Calu3 (cell line): ENCODE data around the gene TMEM174. TPM values are rescaled to one million over a fixed set of nuclear protein-coding genes. Genes with fewer than 3 reads are reported as not detected.

Experiments
- BruUV-seq: library from RNA; stranded (reverse); fragments of 400-500 nt; replicated peaks from 2 replicates; lab custom pipeline; 2021; lab: Mats Ljungman, UMichigan
- CTCF ChIA-PET: fragments of 300-600 bp; sonication (Branson Sonifier 250); formaldehyde crosslinking; loops from one replicate; lab custom pipeline; 2022; ENCODE audit warnings: antibody characterized with exemption; lab: Charles Lee
- DNase-seq: peaks from one replicate; pipeline ENCODE4 v3.0.0; 2022
- H3K27ac Mint-ChIP-seq: one replicate; pipeline ENCODE4 v1.8.0; 2022; ENCODE audit warnings: mixed read lengths; ENCODE audit not compliant: unreplicated experiment
- H3K27me3 Mint-ChIP-seq: one replicate; pipeline ENCODE4 v1.8.0; 2022; ENCODE audit warnings: mixed read lengths; ENCODE audit not compliant: unreplicated experiment
- H3K36me3 Mint-ChIP-seq: one replicate; pipeline ENCODE4 v1.8.0; 2022; ENCODE audit warnings: mild to moderate bottlenecking, moderate library complexity, mixed read lengths; ENCODE audit not compliant: insufficient read depth, unreplicated experiment
- H3K4me1 Mint-ChIP-seq: one replicate; pipeline ENCODE4 v1.8.0; 2022; ENCODE audit warnings: mild to moderate bottlenecking, low read depth, mixed read lengths; ENCODE audit not compliant: unreplicated experiment
- H3K4me3 Mint-ChIP-seq: one replicate; pipeline ENCODE4 v1.8.0; 2022; ENCODE audit warnings: mild to moderate bottlenecking, low read depth, moderate library complexity, mixed read lengths; ENCODE audit not compliant: unreplicated experiment
- H3K9me3 Mint-ChIP-seq: one replicate; pipeline ENCODE4 v1.8.0; 2022; ENCODE audit warnings: low read depth, mixed read lengths; ENCODE audit not compliant: unreplicated experiment
- intact Hi-C: fragments of 100-400 bp; cut with micrococcal nuclease; formaldehyde crosslinking; loops from one replicate; pipeline ENCODE4 v1.10.0; 2022; ENCODE audit not compliant: unreplicated experiment
- total RNA-seq: library from RNA; stranded (reverse); gene quantifications from 2 replicates; pipeline ENCODE4 v1.2.3, GENCODE V29; 2022
- TF ChIP-seq, protein P1 (sequence below): fragments of 200-600 bp; IDR thresholded peaks from one replicate; pipeline ENCODE4 v1.8.0; 2022; ENCODE audit warnings: antibody characterized with exemption; ENCODE audit not compliant: unreplicated experiment

The TMEM174 gene
- total RNA-seq, 1 experiment from 2014 or later = not detected

DNA sequence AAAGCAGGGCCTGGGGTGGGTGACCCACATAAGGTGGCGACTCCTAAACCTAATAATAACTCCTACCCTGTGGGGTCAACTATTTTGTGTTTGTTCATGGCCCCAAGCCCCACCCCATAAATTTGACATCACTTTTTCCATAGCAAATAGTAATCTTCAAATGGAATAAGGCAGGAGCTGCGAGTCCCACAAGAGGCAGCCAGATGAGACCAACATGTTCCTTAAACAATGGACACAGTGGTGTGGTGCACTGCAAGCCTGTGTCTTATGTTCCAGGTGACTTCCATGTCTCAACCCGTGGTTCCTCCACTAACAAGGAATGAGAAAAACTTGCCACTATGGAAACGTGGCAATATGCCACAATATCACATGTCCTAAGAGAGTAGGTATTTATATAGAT lies 20.6 kb downstream of the TMEM174 start:
- DNase-seq = no peak
- TF ChIP-seq, protein P1, sequence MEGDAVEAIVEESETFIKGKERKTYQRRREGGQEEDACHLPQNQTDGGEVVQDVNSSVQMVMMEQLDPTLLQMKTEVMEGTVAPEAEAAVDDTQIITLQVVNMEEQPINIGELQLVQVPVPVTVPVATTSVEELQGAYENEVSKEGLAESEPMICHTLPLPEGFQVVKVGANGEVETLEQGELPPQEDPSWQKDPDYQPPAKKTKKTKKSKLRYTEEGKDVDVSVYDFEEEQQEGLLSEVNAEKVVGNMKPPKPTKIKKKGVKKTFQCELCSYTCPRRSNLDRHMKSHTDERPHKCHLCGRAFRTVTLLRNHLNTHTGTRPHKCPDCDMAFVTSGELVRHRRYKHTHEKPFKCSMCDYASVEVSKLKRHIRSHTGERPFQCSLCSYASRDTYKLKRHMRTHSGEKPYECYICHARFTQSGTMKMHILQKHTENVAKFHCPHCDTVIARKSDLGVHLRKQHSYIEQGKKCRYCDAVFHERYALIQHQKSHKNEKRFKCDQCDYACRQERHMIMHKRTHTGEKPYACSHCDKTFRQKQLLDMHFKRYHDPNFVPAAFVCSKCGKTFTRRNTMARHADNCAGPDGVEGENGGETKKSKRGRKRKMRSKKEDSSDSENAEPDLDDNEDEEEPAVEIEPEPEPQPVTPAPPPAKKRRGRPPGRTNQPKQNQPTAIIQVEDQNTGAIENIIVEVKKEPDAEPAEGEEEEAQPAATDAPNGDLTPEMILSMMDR = no peak
- CTCF ChIA-PET = no interaction called here
- Mint-ChIP-seq H3K27me3 (peaks cover 19% of the 10 kb centered on the region), H3K9me3 (no peaks in the 10 kb centered on the region), H3K27ac (no peak overlapping the region), H3K4me3 (no peak overlapping the region), H3K36me3 (no peaks in the 10 kb centered on the region), H3K4me1 (peaks cover 13% of the 10 kb centered on the region)
- no TSS peak for BruUV-seq
- intact Hi-C loops = no loop called here

DNA sequence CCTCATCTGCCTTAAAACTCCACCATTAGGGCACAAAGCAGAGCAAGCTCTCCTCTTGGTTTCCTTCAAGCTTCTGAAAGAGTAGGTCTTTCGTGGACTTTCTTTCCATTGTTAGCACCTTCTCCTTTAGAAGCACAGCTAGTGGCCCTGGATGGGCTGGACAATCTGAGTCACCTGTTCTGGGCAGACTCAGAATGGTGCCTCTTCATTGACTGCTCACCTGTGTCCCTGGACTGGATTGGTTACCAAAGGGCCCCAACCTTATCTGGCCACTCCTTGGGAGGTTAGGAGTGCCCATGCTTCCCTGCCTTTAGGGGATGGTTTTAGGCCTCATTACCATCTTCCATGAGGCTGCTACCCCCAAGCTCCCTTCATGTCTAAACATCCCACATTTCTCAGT lies 23.2 kb downstream of the TMEM174 start:
- CTCF ChIA-PET = interaction anchor here (0.8 kb wide), 1 partner anchor 28 kb away, joined by 3 read pairs; no protein-coding TSS in a partner anchor
- H3K4me1 Mint-ChIP-seq = peaks cover 3% of the 10 kb centered on the region
- TF ChIP-seq, protein P1 = no peak

DNA sequence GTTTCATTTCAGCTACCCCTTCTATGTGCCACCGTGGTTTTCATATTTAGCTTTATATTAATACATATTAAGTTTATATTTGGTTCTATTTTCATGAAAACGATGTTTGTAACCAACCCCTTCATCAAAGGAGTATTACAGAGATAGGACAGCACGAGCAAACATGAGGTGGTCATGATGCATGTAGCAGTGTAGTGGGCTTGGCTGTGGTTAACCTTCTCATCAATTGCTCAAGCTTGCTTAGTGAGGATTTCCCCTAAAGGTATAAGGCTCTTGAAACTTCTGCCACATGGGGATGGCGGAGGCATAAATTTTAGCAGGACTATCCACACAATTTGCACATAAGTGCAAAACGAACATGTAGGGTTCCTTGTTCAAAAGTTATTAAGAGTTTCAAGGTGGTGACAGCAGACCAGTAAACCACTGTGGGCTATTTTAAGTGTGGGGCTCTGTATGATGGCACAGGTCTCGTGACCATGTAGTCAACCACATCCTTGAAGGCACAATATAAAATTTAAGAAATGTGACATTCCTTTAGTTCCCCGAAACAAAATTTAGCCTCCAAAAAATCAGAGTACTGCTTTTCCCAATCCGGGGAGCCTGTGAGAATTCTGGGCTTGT lies 24.8 kb downstream of the TMEM174 start:
- Mint-ChIP-seq H3K9me3 (peaks cover 3% of the 10 kb centered on the region), H3K4me3 (no peak overlapping the region), H3K27me3 (peaks cover 19% of the 10 kb centered on the region), H3K4me1 (peaks cover 13% of the 10 kb centered on the region), H3K36me3 (peaks cover 9% of the 10 kb centered on the region), H3K27ac (no peak overlapping the region)
- no peak for DNase-seq
- intact Hi-C loops = no loop called here
- BruUV-seq = no TSS peak
- TF ChIP-seq, protein P1 = no peak
- CTCF ChIA-PET = interaction anchor here (0.6 kb wide), 1 partner anchor 18 kb away, joined by 11 read pairs; no protein-coding TSS in a partner anchor

More for the DNA sequence above, 23.2 kb downstream of the TMEM174 start:
- no TSS peak for BruUV-seq
- H3K27me3 Mint-ChIP-seq = peaks cover 19% of the 10 kb centered on the region
- intact Hi-C loops = no loop called here
- H3K36me3 Mint-ChIP-seq = no peaks in the 10 kb centered on the region
- H3K9me3 Mint-ChIP-seq = peaks cover 3% of the 10 kb centered on the region
- H3K27ac Mint-ChIP-seq = no peak overlapping the region
- DNase-seq = no peak
- H3K4me3 Mint-ChIP-seq = no peak overlapping the region

DNA sequence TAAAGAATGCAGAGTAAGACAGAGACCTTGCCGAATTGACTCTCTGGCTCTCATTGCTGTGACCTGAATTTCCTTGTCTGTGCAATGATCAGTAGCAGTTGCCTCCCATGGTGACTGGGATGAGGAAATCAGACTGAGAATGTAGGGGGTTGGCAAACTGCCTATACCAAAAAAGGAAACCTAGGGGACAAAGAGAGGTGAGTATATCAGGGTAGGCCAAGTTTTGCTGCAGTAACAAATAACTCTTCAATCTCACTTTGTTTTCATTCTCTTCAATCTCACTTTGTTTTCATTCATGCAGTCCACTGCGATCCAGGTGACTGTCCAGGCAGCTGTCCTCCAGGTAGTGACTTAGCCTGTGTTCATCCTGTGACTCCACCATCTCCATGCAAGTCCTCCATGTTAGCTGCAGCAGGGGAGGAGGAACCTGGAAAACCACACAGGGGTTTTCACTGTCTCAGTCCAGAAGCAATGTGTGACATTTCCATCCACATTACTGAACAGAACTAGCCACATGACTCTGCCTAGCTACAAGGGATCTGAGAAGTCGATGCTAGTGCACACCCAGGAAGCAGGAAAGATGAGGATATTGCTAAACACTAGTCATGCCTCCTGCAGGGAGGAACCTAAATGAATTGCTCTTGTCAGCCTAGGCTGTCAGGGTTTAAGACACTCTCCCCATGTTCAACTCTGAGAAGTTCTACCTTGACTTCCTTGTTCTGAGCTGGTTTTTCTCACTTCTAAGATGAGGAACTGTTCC lies 26.0 kb downstream of the TMEM174 start:
- BruUV-seq = no TSS peak
- Mint-ChIP-seq H3K27me3 (peaks cover 19% of the 10 kb centered on the region), H3K4me3 (no peak overlapping the region), H3K36me3 (peaks cover 9% of the 10 kb centered on the region), H3K27ac (no peak overlapping the region), H3K4me1 (peaks cover 13% of the 10 kb centered on the region), H3K9me3 (peaks cover 3% of the 10 kb centered on the region)
- no peak for DNase-seq
- TF ChIP-seq, protein P1 = no peak
- intact Hi-C loops = no loop called here
- CTCF ChIA-PET = no interaction called here
